PC-3 (cell line): Measurements from ENCODE around the gene SPANXN4. TPM values are rescaled to one million over a fixed set of nuclear protein-coding genes. Genes with fewer than 3 reads are reported as not detected.

Experiments
- ATAC-seq: fragments of 200-7000 bp; cut with Tn5 transposase; 2 replicates; pipeline ENCODE4 v1.9.1; 2020; ENCODE audit warnings: mild to moderate bottlenecking, moderate library complexity
- Bru-seq: library from RNA; stranded (reverse); fragments of 400-500 nt; gene quantifications from one replicate; lab custom pipeline; 2021; lab: Mats Ljungman, UMichigan
- BruChase-seq, 2 experiments: library from RNA; stranded (reverse); fragments of 400-500 nt; gene quantifications; one replicate each; lab custom pipeline; 2021; lab: Mats Ljungman, UMichigan
- BruUV-seq: library from RNA; stranded (reverse); fragments of 400-500 nt; replicated peaks from 2 replicates; lab custom pipeline; 2021; lab: Mats Ljungman, UMichigan
- CTCF ChIA-PET: fragments of 300-600 bp; sonication (Branson Sonifier 250); formaldehyde crosslinking; loops from one replicate; lab custom pipeline; 2022; ENCODE audit warnings: antibody characterized with exemption; lab: Charles Lee
- POLR2A ChIA-PET: fragments of 300-600 bp; sonication (Branson Sonifier 250); formaldehyde crosslinking; loops from one replicate; lab custom pipeline; 2022; ENCODE audit warnings: antibody characterized with exemption; ENCODE audit not compliant: unreplicated experiment; lab: Charles Lee
- DNase-seq: peaks from one replicate; pipeline ENCODE4 v3.0.0-alpha.2; 2015
- H2AFZ ChIP-seq: fragments of 300-600 bp; sonication (generic); 2 replicates; pipeline ENCODE4 v1.6.0; 2016; ENCODE audit warnings: antibody characterized with exemption, low read length
- H3F3A ChIP-seq: fragments of 300-600 bp; sonication (generic); one replicate; pipeline ENCODE4 v1.6.0; 2017; ENCODE audit warnings: antibody characterized with exemption, low read length, control low read depth, mild to moderate bottlenecking; ENCODE audit not compliant: unreplicated experiment
- H3K27ac ChIP-seq: fragments of 300-600 bp; sonication (generic); 2 replicates; pipeline ENCODE4 v1.5.1; 2016; ENCODE audit warnings: mild to moderate bottlenecking, low read length
- H3K27me3 ChIP-seq: fragments of 300-600 bp; sonication (generic); 2 replicates; pipeline ENCODE4 v1.6.1; 2016; ENCODE audit warnings: low read length, mixed read lengths
- H3K36me3 ChIP-seq: fragments of 300-600 bp; sonication (generic); 2 replicates; pipeline ENCODE4 v1.6.1; 2016; ENCODE audit warnings: low read depth, mixed run types, low read length, mixed read lengths
- H3K4me1 ChIP-seq: fragments of 300-600 bp; sonication (generic); 2 replicates; pipeline ENCODE4 v1.5.1; 2016; ENCODE audit warnings: low read length; ENCODE audit not compliant: insufficient read depth
- H3K4me2 ChIP-seq: fragments of 300-600 bp; sonication (generic); 2 replicates; pipeline ENCODE4 v1.6.0; 2016; ENCODE audit warnings: low read length
- H3K4me3 ChIP-seq: fragments of 300-600 bp; sonication (generic); 2 replicates; pipeline ENCODE4 v1.5.1; 2016; ENCODE audit warnings: mild to moderate bottlenecking, low read length, mixed read lengths
- H3K79me2 ChIP-seq: fragments of 300-600 bp; sonication (generic); 2 replicates; pipeline ENCODE4 v1.6.1; 2017; ENCODE audit warnings: low read length, mixed read lengths
- H3K9ac ChIP-seq: fragments of 300-600 bp; sonication (generic); 2 replicates; pipeline ENCODE4 v1.6.0; 2016; ENCODE audit warnings: mild to moderate bottlenecking, low read length
- H3K9me2 ChIP-seq: fragments of 300-600 bp; sonication (generic); replicated peaks from 2 replicates; pipeline ENCODE4 v1.6.1; 2016; ENCODE audit warnings: mixed run types, low read length, mixed read lengths
- H3K9me3 ChIP-seq: fragments of 300-600 bp; sonication (generic); 2 replicates; pipeline ENCODE4 v1.6.1; 2016; ENCODE audit warnings: low read length, mixed read lengths
- H4K20me1 ChIP-seq: fragments of 300-600 bp; sonication (generic); 2 replicates; pipeline ENCODE4 v1.6.1; 2016; ENCODE audit warnings: low read length, mixed read lengths
- EZH2 ChIP-seq: fragments of 300-600 bp; sonication (generic); IDR thresholded peaks from one replicate; pipeline ENCODE4 v1.6.1; 2017; ENCODE audit warnings: antibody characterized with exemption, mild to moderate bottlenecking, low read length; ENCODE audit not compliant: unreplicated experiment
- EZH2phosphoT487 ChIP-seq: fragments of 300-600 bp; sonication (generic); IDR thresholded peaks from 2 replicates; pipeline ENCODE4 v1.6.1; 2018; ENCODE audit warnings: mild to moderate bottlenecking, antibody characterized with exemption, low read length, borderline replicate concordance
- intact Hi-C: fragments of 100-400 bp; cut with micrococcal nuclease; formaldehyde crosslinking; loops from 2 replicates; pipeline ENCODE4 v1.9.0; 2023
- long read RNA-seq: library from polyadenylated mRNA; unstranded; transcript quantifications from one replicate; pipeline ENCODE4 v2.0.0, GENCODE V29; 2021; ENCODE audit not compliant: unreplicated experiment
- total RNA-seq: library from RNA; depleted of rRNA; stranded (reverse); fragments of >200 nt; gene quantifications from 2 replicates; pipeline ENCODE4 v1.2.3, GENCODE V29; 2014; rRNA removed
- TF ChIP-seq, protein P1 (sequence below): fragments of 300-600 bp; sonication (generic); conservative IDR thresholded peaks from 2 replicates; pipeline ENCODE4 v1.5.1; 2017; ENCODE audit warnings: antibody characterized with exemption, low read depth, mild to moderate bottlenecking, low read length

SPANXN4 gene, protein sequence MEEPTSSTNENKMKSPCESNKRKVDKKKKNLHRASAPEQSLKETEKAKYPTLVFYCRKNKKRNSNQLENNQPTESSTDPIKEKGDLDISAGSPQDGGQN
- total RNA-seq (not detected in 2 replicates), Bru-seq, nascent RNA (not detected), BruChase-seq, experiment 1, labeled RNA remaining after a 6-hour chase (not detected), BruChase-seq, experiment 2, labeled RNA remaining after a 2-hour chase (not detected)
- long read RNA-seq, result 0 reads

DNA sequence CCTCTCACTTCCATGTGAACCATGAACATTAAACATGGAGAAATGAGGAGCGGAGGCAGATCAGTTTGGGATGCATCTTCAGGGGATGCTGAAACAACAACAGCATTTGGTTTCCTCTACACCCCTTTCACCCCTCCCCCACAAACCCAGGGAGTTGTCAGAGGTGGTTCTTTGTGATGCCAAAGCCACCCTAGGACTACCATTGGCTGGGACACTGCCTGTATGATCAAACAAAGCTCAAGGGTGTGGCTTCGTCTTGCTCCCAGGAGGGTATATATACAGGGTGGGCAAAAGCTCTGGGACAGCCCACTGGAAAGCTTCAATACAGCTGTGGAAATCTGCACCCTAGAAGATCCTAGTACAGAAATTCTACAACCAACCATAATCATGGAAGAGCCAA is at the start of gene SPANXN4:
TSS of gene SPANXN4 (plus strand) at position 301 of the 400 bp plus-strand sequence. CDS start at position 388, 87 bp downstream.
- Histone ChIP-seq H3K9me2 (no peaks in the 10 kb centered on the region), H3K27ac (no peak within 1 kb of the TSS), H2AFZ (no peak within 1 kb of the TSS), H3K79me2 (no peaks in the 10 kb centered on the region), H3K4me2 (no peak within 1 kb of the TSS), H3K36me3 (no peaks in the 10 kb centered on the region), H3K27me3 (no peaks in the 10 kb centered on the region), H3K9ac (no peak within 1 kb of the TSS), H3K4me3 (no peak within 1 kb of the TSS), H3F3A (no peaks in the 10 kb centered on the region), H4K20me1 (no peaks in the 10 kb centered on the region), H3K4me1 (no peaks in the 10 kb centered on the region), H3K9me3 (no peaks in the 10 kb centered on the region)
- ATAC-seq (no peak), DNase-seq (no peak)
- BruUV-seq, result no TSS peak
- intact Hi-C loops, result no loop called here
- CTCF ChIA-PET, result no interaction called here
- POLR2A ChIA-PET, result no interaction called here
- TF ChIP-seq EZH2 (no peak), EZH2phosphoT487 (no peak)
- TF ChIP-seq, protein P1, sequence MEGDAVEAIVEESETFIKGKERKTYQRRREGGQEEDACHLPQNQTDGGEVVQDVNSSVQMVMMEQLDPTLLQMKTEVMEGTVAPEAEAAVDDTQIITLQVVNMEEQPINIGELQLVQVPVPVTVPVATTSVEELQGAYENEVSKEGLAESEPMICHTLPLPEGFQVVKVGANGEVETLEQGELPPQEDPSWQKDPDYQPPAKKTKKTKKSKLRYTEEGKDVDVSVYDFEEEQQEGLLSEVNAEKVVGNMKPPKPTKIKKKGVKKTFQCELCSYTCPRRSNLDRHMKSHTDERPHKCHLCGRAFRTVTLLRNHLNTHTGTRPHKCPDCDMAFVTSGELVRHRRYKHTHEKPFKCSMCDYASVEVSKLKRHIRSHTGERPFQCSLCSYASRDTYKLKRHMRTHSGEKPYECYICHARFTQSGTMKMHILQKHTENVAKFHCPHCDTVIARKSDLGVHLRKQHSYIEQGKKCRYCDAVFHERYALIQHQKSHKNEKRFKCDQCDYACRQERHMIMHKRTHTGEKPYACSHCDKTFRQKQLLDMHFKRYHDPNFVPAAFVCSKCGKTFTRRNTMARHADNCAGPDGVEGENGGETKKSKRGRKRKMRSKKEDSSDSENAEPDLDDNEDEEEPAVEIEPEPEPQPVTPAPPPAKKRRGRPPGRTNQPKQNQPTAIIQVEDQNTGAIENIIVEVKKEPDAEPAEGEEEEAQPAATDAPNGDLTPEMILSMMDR, result no peak

DNA sequence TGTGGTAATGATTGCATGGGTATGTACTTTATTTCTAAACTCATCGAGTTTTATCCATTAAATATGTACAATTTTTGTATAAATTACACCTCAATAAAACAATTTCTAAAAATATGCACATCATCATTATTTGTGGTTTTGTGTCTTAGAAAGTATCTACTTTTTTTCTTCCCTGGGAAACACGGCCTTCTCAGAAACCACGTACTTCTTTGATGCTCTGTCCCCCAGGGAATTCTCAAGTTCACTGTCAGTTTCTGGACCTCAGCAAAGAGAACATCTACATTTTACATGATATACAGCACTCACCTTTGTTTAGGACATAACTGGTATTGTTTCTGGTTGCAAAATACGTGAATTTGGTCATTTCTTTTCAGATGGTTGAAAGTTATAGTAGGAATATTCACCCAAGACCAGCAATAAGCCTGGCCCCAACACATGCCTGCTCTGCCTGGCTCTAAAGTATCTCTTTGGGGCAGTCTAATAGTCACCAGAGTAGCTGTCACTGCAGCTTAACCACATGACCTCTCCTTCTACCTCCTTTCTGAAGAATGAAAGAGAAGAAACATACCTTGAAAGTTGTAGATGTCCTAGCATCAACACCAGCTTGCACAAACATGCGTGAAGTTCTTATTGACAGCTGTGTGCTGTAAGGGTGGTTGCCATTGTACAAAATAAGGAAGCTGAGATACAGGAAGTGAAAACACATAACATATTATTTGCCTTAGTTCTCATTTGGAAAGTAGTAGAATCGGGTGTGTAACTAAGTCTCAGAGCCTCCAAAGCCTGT is 48.4 kb upstream of the SPANXN4 start:
- no peaks in the 10 kb centered on the region for H3K27me3 ChIP-seq
- no peaks in the 10 kb centered on the region for H4K20me1 ChIP-seq
- POLR2A ChIA-PET, result no interaction called here
- H3K4me1 ChIP-seq, result no peaks in the 10 kb centered on the region
- no peak for ATAC-seq
- no peak overlapping the region for H3K27ac ChIP-seq
- H3K9me2 ChIP-seq, result no peaks in the 10 kb centered on the region
- CTCF ChIA-PET, result no interaction called here
- no peaks in the 10 kb centered on the region for H3K79me2 ChIP-seq
- H3K36me3 ChIP-seq, result no peaks in the 10 kb centered on the region
- no peak overlapping the region for H3K4me2 ChIP-seq
- intact Hi-C loops, result no loop called here
- H2AFZ ChIP-seq, result peak overlapping the region; percentile 30; the same call in 1 of the 2 replicates
- BruUV-seq, result no TSS peak
- H3K9me3 ChIP-seq, result no peaks in the 10 kb centered on the region
- TF ChIP-seq, protein P1, result no peak
- TF ChIP-seq EZH2phosphoT487 (no peak), EZH2 (no peak)
- DNase-seq, result no peak
- H3K9ac ChIP-seq, result no peak overlapping the region
- no peak overlapping the region for H3K4me3 ChIP-seq
- H3F3A ChIP-seq, result no peaks in the 10 kb centered on the region
